ENCODE data around the gene SLC9C2. TPM values are rescaled to one million over a fixed set of nuclear protein-coding genes. Genes with fewer than 3 reads are reported as not detected.

The SLC9C2 gene
- total RNA-seq (2021) = not detected in 2 replicates
- long read RNA-seq = 0 reads

- DNase-seq = no peak
- no CpG with 5 or more reads among the region's 5 CpGs for WGBS (ENCODE audit: extremely low coverage, insufficient read length, low lambda C conversion rate)
- H2BK12ac ChIP-seq (ENCODE audit: insufficient read length, low read depth, low read length) = no peak within 1 kb of the TSS
These were observed at the start of gene SLC9C2 for GRCh38 chr1:173603056-173603591. SLC9C2 (minus strand) TSS chr1:173603072; CDS start chr1:173601776, 1,296 bp downstream.

More at GRCh38 chr1:173603056-173603591, at the start of gene SLC9C2:
- Mint-ChIP-seq H3K9me3 (peaks cover 2 to 3% of the 10 kb centered on the region in 2 experiments; a peak in 3 of 5 replicates), H3K4me3 (no peak within 1 kb of the TSS), H3K27ac (no peak within 1 kb of the TSS), H3K4me1 (no peaks in the 10 kb centered on the region), H3K36me3 (ENCODE audit: insufficient read depth in 1 of 3, low read depth in 3 of 3) (0 out of 7 replicates have a peak, but pooled peaks cover 0 to 4% (median 0%) of the 10 kb centered on the region in 3 experiments), H3K27me3 (ENCODE audit: low read depth) (no peaks in the 10 kb centered on the region)
- Histone ChIP-seq H3K27ac (ENCODE audit: insufficient read length, low read depth, low read length) (no peak within 1 kb of the TSS), H3K79me2 (ENCODE audit: insufficient read depth, low read length) (no peaks in the 10 kb centered on the region), H2AK5ac (ENCODE audit: insufficient read length, low read length) (no peak within 1 kb of the TSS), H2BK20ac (ENCODE audit: low read depth, low read length, poor library complexity, severe bottlenecking) (no peak within 1 kb of the TSS), H3K79me1 (ENCODE audit: insufficient read depth, low read depth, low read length, poor library complexity, severe bottlenecking) (no peaks in the 10 kb centered on the region), H3K4me2 (ENCODE audit: insufficient read depth, insufficient read length, low read length) (no peak within 1 kb of the TSS), H3K23me2 (ENCODE audit: insufficient read length, low read depth, low read length, poor library complexity, severe bottlenecking) (no peaks in the 10 kb centered on the region), H4K20me1 (ENCODE audit: control insufficient read depth, insufficient read depth, insufficient read length) (no peaks in the 10 kb centered on the region), H3K18ac (ENCODE audit: insufficient read length, low read depth, low read length) (no peak within 1 kb of the TSS), H3K56ac (ENCODE audit: insufficient read length, low read depth, low read length) (no peak within 1 kb of the TSS), H2BK5ac (ENCODE audit: insufficient read length, low read length) (no peak within 1 kb of the TSS), H2AFZ (ENCODE audit: low read length) (no peak within 1 kb of the TSS), H4K5ac (ENCODE audit: insufficient read length, low read depth, low read length) (no peak within 1 kb of the TSS), H3K14ac (ENCODE audit: insufficient read depth, low read length) (no peak within 1 kb of the TSS), H3K23ac (ENCODE audit: insufficient read length, low read depth, low read length) (no peak within 1 kb of the TSS), H3K9ac (ENCODE audit: extremely low read depth, insufficient read length, low read length) (no peak within 1 kb of the TSS), H3K9me3 (ENCODE audit: control insufficient read depth, low read depth, low read length) (no peaks in the 10 kb centered on the region), H3K4ac (ENCODE audit: low read depth, low read length) (no peak within 1 kb of the TSS), H4K8ac (replicated peaks; ENCODE audit: insufficient read length, low read depth, low read length) (no peak within 1 kb of the TSS), H3T11ph (ENCODE audit: low read length) (no peak within 1 kb of the TSS), H2BK15ac (ENCODE audit: low read depth, low read length) (no peak within 1 kb of the TSS), H3K4me1 (ENCODE audit: insufficient read depth, low read length) (no peaks in the 10 kb centered on the region), H4K91ac (ENCODE audit: insufficient read length, low read depth, low read length) (no peak within 1 kb of the TSS), H2BK120ac (ENCODE audit: low read depth, low read length, poor library complexity, severe bottlenecking) (no peak within 1 kb of the TSS), H3K27me3 (ENCODE audit: insufficient read depth, low read length) (no peaks in the 10 kb centered on the region)
- no peak for TF ChIP-seq CTCF (conservative IDR thresholded peaks at IDR 0.05)
